Endothelial cell of umbilical vein (primary cell): Measurements from ENCODE around the gene FAM227B.

ENCODE experiments used
- CTCF ChIP-seq, 2 donors: IDR thresholded peaks; 1 replicate in 1 of 2; 2 replicates in 1 of 2; pipeline ENCODE4 v1.5.1; 2011; ENCODE audit warnings: low read length in 2 of 2, mild to moderate bottlenecking in 2 of 2, moderate library complexity in 2 of 2, control low read depth in 1 of 2, inconsistent platforms in 1 of 2, low read depth in 1 of 2; ENCODE audit not compliant: insufficient read depth in 1 of 2; ENCODE audit errors: extremely low read depth in 1 of 2
- EZH2 ChIP-seq: IDR thresholded peaks from 2 replicates; pipeline ENCODE4 v1.6.1; 2012; ENCODE audit warnings: borderline replicate concordance, low read depth, mild to moderate bottlenecking, moderate library complexity, low read length, inconsistent platforms; ENCODE audit not compliant: severe bottlenecking
- FOS ChIP-seq: IDR thresholded peaks from 2 replicates; pipeline ENCODE4 v1.6.1; 2011; ENCODE audit warnings: mild to moderate bottlenecking, low read length, moderate library complexity, borderline replicate concordance; ENCODE audit not compliant: insufficient read depth
- MAX ChIP-seq: IDR thresholded peaks from 2 replicates; pipeline ENCODE4 v1.6.1; 2011; ENCODE audit not compliant: insufficient read depth, insufficient read length
- MYC ChIP-seq: IDR thresholded peaks from one replicate; pipeline ENCODE4 v1.6.1; 2011; ENCODE audit warnings: mild to moderate bottlenecking, low read depth, low read length
- POLR2A ChIP-seq: IDR thresholded peaks from 2 replicates; pipeline ENCODE4 v1.6.1; 2012; ENCODE audit warnings: low read depth, mild to moderate bottlenecking, control low read depth, low read length
- POLR2AphosphoS5 ChIP-seq: IDR thresholded peaks from 2 replicates; pipeline ENCODE4 v1.6.1; 2012; ENCODE audit warnings: low read depth, mild to moderate bottlenecking, control low read depth, low read length, moderate library complexity; ENCODE audit not compliant: insufficient read depth

- TF ChIP-seq CTCF (IDR thresholded peaks at IDR 0.05; ENCODE audit: extremely low read depth in 1 of 2, insufficient read depth in 1 of 2, low read depth in 1 of 2, low read length in 2 of 2) (no peak), EZH2 (no peak), POLR2AphosphoS5 (no peak), POLR2A (no peak), MAX (no peak), MYC (no peak), FOS (no peak)
Observed at GRCh38 chr15:49287481-49287880, 333.1 kb downstream of the FAM227B start.
